Measurements from ENCODE around the gene RPL23. TPM values are rescaled to one million over a fixed set of nuclear protein-coding genes. Genes with fewer than 3 reads are reported as not detected.

Gene RPL23
- total and polyA plus RNA-seq, 10 of the 15 experiments (the other 5 are each of a cell fraction or from before 2014, with no cell fraction given) = 2,200 to 4,821 (median 3,043) TPM

DNA sequence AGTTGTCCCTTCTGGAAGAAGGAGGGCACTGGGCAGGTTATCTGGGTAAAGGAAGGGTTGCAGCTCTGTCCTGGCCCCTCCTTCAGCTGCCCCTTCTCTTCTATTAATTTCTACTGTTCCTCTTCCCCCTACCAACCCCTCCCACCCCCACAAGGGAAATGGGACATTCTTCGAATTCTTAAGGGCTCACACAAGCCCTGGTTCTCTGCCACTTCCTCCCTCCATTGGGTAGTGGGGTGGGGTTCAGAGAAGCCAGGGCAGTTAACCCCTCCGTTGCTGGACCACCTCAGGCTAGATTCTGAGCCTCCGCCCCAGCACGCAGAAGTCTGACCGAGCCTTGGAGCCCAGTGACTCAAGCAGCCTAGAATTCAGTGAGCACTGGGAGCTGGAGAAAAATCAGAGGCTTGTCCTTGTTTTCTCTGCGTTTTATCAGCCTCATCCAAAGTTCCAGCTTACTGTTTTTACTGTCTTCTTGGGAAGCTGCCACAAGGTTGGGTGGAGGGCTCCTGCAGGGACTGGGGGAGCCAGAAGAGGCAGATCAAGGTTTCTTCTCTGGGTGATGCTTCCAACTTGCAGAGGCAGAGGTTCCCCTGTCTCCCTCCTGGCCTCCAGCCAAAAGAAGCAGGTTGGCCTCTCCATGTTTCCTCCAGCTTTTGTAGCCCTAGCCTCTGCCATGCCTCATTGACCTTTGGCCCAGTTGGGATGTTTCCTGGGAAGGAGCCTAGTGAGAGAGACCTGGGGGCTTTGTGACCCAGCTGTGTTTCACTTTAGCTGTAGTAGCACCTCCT, 26.6 kb upstream of the RPL23 start (continued):
- TF ChIP-seq, protein P1, sequence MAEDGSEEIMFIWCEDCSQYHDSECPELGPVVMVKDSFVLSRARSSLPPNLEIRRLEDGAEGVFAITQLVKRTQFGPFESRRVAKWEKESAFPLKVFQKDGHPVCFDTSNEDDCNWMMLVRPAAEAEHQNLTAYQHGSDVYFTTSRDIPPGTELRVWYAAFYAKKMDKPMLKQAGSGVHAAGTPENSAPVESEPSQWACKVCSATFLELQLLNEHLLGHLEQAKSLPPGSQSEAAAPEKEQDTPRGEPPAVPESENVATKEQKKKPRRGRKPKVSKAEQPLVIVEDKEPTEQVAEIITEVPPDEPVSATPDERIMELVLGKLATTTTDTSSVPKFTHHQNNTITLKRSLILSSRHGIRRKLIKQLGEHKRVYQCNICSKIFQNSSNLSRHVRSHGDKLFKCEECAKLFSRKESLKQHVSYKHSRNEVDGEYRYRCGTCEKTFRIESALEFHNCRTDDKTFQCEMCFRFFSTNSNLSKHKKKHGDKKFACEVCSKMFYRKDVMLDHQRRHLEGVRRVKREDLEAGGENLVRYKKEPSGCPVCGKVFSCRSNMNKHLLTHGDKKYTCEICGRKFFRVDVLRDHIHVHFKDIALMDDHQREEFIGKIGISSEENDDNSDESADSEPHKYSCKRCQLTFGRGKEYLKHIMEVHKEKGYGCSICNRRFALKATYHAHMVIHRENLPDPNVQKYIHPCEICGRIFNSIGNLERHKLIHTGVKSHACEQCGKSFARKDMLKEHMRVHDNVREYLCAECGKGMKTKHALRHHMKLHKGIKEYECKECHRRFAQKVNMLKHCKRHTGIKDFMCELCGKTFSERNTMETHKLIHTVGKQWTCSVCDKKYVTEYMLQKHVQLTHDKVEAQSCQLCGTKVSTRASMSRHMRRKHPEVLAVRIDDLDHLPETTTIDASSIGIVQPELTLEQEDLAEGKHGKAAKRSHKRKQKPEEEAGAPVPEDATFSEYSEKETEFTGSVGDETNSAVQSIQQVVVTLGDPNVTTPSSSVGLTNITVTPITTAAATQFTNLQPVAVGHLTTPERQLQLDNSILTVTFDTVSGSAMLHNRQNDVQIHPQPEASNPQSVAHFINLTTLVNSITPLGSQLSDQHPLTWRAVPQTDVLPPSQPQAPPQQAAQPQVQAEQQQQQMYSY (CRISPR knock-in tag; IDR thresholded peaks at IDR 0.05) = no peak
- TF ChIP-seq KLF5 (IDR thresholded peaks at IDR 0.05; ENCODE audit: partially characterized antibody) (no peak), RCOR1 (conservative IDR thresholded peaks at IDR 0.05; ENCODE audit: low read depth, low read length) (no peak)

GRCh38 chr17:38877130-38877851, 23.8 kb upstream of the RPL23 start:
- in situ Hi-C loops (cut with MboI) (no loop called here), intact Hi-C loops (cut with micrococcal nuclease; ENCODE audit: unreplicated experiment) (loop anchor here (10.0 kb wide), 1 partner anchor 108 kb away; no protein-coding TSS in a partner anchor)
- WGBS (ENCODE audit: insufficient coverage, insufficient replicate concordance, low lambda C conversion rate, missing lambda C conversion rate) = 25% methylated on average over 5 of the region's 7 CpGs
- Histone ChIP-seq H3K9ac (ENCODE audit: control insufficient read depth, insufficient read depth, low read length) (no peak overlapping the region; the same call in 1 of the 2 replicates), H2AFZ (ENCODE audit: control insufficient read depth, low read depth, low read length) (no peak overlapping the region), H3K79me2 (ENCODE audit: control insufficient read depth, insufficient read depth, low read length) (peaks cover 57% of the 10 kb centered on the region), H3K27me3 (replicated peaks in 1 of 2; ENCODE audit: control insufficient read depth in 2 of 2, insufficient read depth in 2 of 2, low read length in 1 of 2) (no peaks in the 10 kb centered on the region), H3K36me3 (ENCODE audit: control insufficient read depth in 2 of 2, insufficient read depth in 2 of 2, low read length in 1 of 2) (peaks cover 17 to 36% of the 10 kb centered on the region in 2 experiments; a peak in 3 of 4 replicates), H3K4me3 (no peak overlapping the region), H4K20me1 (ENCODE audit: control insufficient read depth, insufficient read depth) (peaks cover 10% of the 10 kb centered on the region; the same call in 1 of the 2 replicates), H3K27ac (ENCODE audit: control insufficient read depth, insufficient read depth) (no peak overlapping the region; the same call in 1 of the 2 replicates), H3K4me1 (ENCODE audit: control insufficient read depth, insufficient read depth, low read length) (peaks cover 35% of the 10 kb centered on the region), H3K4me2 (ENCODE audit: control insufficient read depth, insufficient read depth) (peak overlapping the region; percentile 85), H3K9me3 (replicated peaks; ENCODE audit: control insufficient read depth, insufficient read depth, low read length) (no peaks in the 10 kb centered on the region)
- peak; percentile 64 for ATAC-seq
- POLR2A ChIA-PET = interaction anchor here (0.6 kb wide), 1 partner anchor 15 kb away, joined by 4 read pairs; no protein-coding TSS in a partner anchor
- SMC1A ChIA-PET (ENCODE audit: uncharacterized antibody, unreplicated experiment) = interaction anchor here (0.8 to 1.4 kb wide), 5 partner anchors 9 to 179 kb away, joined by 3 to 5 read pairs (median 3); partner anchors contain the start of gene LASP1NB
- FAIRE-seq = no peak
- RAD21 ChIA-PET (ENCODE audit: unreplicated experiment) = interaction anchor here (0.5 to 1.2 kb wide), 3 partner anchors 106 to 354 kb away, joined by 3 read pairs; no protein-coding TSS in a partner anchor
- TF ChIP-seq SPI1 (IDR thresholded peaks at IDR 0.05; ENCODE audit: borderline replicate concordance, insufficient read depth, low read depth, low read length) = 0 out of 2 replicates have a peak, but pooled peaks have one; percentile 15
- TF ChIP-seq NFXL1 (IDR thresholded peaks at IDR 0.05; ENCODE audit: borderline replicate concordance) = no peak
- peak; percentile 60; the same call in 1 of the 3 replicates for TF ChIP-seq POU2F2 (IDR thresholded peaks at IDR 0.05; ENCODE audit: borderline replicate concordance, low read depth, low read length)
- no peak for DNase-seq (ENCODE audit: low read depth, low spot score)
- CTCF ChIA-PET = interaction anchor here (0.7 to 1.3 kb wide), 3 partner anchors 21 to 114 kb away, joined by 3 read pairs; no protein-coding TSS in a partner anchor
- no TSS peak for BruUV-seq (replicated peaks)

Data from GM12878 (cell line).